ENCODE results near the gene ZDHHC5. TPM values are rescaled to one million over a fixed set of nuclear protein-coding genes. Genes with fewer than 3 reads are reported as not detected.
A peak's percentile ranks its signal among the peaks of the same experiment; 100 is the strongest.

The ZDHHC5 gene
- total and polyA plus RNA-seq, 3 donors from 2014 or later = 75.4 to 124 (median 79.8) TPM

DNA sequence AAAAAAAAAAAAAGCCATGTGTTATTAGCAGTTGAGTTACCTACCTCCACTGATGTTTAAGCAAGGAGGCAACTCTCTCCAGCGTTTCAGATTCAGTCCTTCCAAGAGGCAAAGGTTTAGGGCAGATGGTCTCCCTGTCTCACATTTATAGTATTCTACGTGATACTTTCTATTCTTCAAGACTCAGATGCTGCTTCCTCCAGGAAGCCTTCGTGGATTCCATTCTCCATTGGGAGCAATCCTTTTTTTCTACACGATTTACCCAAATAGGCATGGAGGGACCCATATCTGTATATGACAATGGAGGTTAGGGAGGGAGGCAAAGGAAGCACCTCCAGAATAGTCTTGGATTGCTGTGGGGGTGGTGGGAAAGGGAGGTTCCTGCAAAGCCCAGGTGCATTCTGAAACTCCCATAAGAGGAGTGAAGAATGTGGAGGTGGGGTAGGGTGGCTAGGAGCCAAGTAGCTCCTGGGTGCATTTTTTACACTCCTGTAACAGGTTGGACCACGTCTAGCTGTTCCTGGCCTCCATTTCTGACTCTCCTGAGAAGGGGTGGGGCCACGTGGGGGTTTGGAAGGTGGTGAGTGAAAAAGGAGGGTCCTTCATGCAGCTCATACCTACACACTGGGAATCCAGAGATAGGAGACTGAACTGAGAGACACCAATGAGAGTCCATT lies 34.4 kb upstream of the ZDHHC5 start:
- Histone ChIP-seq H3K27ac (no peak overlapping the region), H3K36me3 (ENCODE audit: low read depth, missing control alignments) (no peaks in the 10 kb centered on the region), H3K9me3 (no peaks in the 10 kb centered on the region), H3K27me3 (no peaks in the 10 kb centered on the region), H3K4me3 (no peak overlapping the region), H3K4me1 (peaks cover 8% of the 10 kb centered on the region)
- WGBS, 2 donors = 74 to 80% methylated on average over 6 of the region's 6 CpGs
- no peak for TF ChIP-seq POLR2A (IDR thresholded peaks at IDR 0.05)
- TF ChIP-seq, protein P1, sequence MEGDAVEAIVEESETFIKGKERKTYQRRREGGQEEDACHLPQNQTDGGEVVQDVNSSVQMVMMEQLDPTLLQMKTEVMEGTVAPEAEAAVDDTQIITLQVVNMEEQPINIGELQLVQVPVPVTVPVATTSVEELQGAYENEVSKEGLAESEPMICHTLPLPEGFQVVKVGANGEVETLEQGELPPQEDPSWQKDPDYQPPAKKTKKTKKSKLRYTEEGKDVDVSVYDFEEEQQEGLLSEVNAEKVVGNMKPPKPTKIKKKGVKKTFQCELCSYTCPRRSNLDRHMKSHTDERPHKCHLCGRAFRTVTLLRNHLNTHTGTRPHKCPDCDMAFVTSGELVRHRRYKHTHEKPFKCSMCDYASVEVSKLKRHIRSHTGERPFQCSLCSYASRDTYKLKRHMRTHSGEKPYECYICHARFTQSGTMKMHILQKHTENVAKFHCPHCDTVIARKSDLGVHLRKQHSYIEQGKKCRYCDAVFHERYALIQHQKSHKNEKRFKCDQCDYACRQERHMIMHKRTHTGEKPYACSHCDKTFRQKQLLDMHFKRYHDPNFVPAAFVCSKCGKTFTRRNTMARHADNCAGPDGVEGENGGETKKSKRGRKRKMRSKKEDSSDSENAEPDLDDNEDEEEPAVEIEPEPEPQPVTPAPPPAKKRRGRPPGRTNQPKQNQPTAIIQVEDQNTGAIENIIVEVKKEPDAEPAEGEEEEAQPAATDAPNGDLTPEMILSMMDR (IDR thresholded peaks at IDR 0.05) = no peak
- DNase-seq = no peak
- intact Hi-C loops (cut with DNase I; ENCODE audit: low total_unique reads) = no loop called here

DNA sequence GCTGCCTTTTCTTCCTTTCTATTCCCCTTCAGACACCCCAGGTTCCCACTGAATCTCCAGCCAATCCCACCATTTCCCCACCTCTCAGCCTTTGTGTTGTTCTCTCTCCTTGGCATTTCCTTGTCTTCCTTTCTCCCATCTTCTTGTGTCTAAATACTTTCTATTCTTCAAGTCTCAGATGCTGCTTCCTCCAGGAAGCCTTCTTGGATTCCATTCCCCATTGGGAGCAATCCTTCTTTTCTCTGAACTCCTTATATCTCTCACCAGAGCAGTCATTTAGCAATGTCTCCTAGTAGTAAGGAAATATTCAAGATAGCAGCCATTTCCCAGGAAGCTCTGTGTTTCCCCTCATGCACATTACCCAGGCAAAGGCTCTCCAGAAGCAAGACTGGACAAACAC lies 33.6 kb upstream of the ZDHHC5 start:
- Histone ChIP-seq H3K27ac (no peak overlapping the region), H3K4me1 (peaks cover 10% of the 10 kb centered on the region), H3K4me3 (no peak overlapping the region), H3K27me3 (no peaks in the 10 kb centered on the region), H3K9me3 (no peaks in the 10 kb centered on the region), H3K36me3 (ENCODE audit: low read depth, missing control alignments) (no peaks in the 10 kb centered on the region)
- no peak for DNase-seq
- no peak for TF ChIP-seq POLR2A (IDR thresholded peaks at IDR 0.05)
- TF ChIP-seq, protein P1 (IDR thresholded peaks at IDR 0.05) = no peak
- intact Hi-C loops (cut with DNase I; ENCODE audit: low total_unique reads) = no loop called here

DNA sequence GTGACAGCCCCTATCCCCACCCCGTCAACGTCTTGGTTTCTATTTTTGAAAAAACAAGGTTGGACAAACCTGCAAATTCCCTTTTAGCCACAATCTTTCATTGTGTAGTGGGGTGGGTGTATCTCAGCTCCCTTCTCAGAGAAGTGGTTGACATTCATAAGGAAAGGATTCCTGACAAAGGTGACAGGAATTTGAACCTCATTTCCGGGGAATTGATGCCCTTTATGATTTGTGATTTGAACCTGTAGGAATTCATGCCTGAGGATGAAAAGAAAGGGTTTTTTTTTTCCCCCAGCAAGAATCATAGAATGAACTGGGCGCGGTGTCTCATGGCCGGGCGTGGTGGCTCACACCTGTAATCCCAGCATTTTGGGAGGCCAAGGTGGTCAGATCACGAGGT lies 32.7 kb upstream of the ZDHHC5 start:
- TF ChIP-seq POLR2A (IDR thresholded peaks at IDR 0.05) = no peak
- TF ChIP-seq, protein P1 (IDR thresholded peaks at IDR 0.05) = no peak
- H3K27ac ChIP-seq = no peak overlapping the region
- peaks cover 19% of the 10 kb centered on the region for H3K4me1 ChIP-seq
- no peak overlapping the region for H3K4me3 ChIP-seq
- no peaks in the 10 kb centered on the region for H3K36me3 ChIP-seq (ENCODE audit: low read depth, missing control alignments)
- H3K9me3 ChIP-seq = no peaks in the 10 kb centered on the region
- no peaks in the 10 kb centered on the region for H3K27me3 ChIP-seq
- 80 to 83% methylated on average over 8 of the region's 8 CpGs for WGBS, 2 donors
- DNase-seq = no peak
- intact Hi-C loops (cut with DNase I; ENCODE audit: low total_unique reads) = loop anchor here (5.0 kb wide), 1 partner anchor 68 kb away; the partner anchor contains the start of gene UBE2L6

DNA sequence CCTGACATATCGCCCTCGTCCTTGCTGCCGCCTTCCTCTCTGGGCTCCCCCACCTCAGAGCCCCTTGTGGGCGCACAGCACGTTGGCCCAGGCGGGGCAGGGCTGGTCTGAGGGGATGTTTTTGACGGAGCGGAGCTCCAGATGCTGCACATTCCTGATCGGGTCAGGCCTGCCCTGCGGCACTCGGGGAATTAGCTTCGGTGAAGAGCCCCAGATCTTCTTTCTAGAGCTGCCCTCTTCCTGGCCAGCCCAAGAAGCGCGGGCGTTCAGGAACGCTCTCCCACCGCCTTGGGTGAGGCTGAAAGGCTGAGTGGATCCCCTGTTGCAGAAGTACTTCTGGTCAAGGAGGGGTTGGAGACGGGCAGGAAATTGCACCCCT lies 30.3 kb upstream of the ZDHHC5 start:
- intact Hi-C loops (cut with DNase I; ENCODE audit: low total_unique reads) = loop anchor here (5.0 kb wide), 1 partner anchor 70 kb away; the partner anchor contains the start of gene UBE2L6
- no peak for TF ChIP-seq POLR2A (IDR thresholded peaks at IDR 0.05)
- TF ChIP-seq, protein P1 (IDR thresholded peaks at IDR 0.05) = no peak
- Histone ChIP-seq H3K36me3 (ENCODE audit: low read depth, missing control alignments) (no peaks in the 10 kb centered on the region), H3K9me3 (no peaks in the 10 kb centered on the region), H3K27ac (peak overlapping the region in 1 of 2 donors; percentile 84), H3K4me1 (peaks cover 20% of the 10 kb centered on the region), H3K27me3 (no peaks in the 10 kb centered on the region), H3K4me3 (peak overlapping the region; percentile 68 to 85)
- WGBS, 2 donors = 5 to 13% methylated on average over 17 to 18 of the region's 18 CpGs
- no peak for DNase-seq

All from testis (tissue), 3 donors.